Stimulated activated CD4-positive, alpha-beta T cell treated with anti-CD3 and anti-CD28 coated beads, TNF-alpha, amount 100 ng/mL, for 24 hours (primary cell): Measurements from ENCODE around the gene PREX1.
"Not testable (repeated sequence)": the region's sequence is repeated elsewhere in the genome, so short reads cannot be mapped to it uniquely, and the experiment has no call there.

ENCODE experiments used
- DNase-seq, 3 experiments: peaks; one replicate each; pipeline ENCODE4 v3.0.0-alpha.2; 2020; ENCODE audit warnings: low read depth in 3 of 3

The PREX1 gene

DNA sequence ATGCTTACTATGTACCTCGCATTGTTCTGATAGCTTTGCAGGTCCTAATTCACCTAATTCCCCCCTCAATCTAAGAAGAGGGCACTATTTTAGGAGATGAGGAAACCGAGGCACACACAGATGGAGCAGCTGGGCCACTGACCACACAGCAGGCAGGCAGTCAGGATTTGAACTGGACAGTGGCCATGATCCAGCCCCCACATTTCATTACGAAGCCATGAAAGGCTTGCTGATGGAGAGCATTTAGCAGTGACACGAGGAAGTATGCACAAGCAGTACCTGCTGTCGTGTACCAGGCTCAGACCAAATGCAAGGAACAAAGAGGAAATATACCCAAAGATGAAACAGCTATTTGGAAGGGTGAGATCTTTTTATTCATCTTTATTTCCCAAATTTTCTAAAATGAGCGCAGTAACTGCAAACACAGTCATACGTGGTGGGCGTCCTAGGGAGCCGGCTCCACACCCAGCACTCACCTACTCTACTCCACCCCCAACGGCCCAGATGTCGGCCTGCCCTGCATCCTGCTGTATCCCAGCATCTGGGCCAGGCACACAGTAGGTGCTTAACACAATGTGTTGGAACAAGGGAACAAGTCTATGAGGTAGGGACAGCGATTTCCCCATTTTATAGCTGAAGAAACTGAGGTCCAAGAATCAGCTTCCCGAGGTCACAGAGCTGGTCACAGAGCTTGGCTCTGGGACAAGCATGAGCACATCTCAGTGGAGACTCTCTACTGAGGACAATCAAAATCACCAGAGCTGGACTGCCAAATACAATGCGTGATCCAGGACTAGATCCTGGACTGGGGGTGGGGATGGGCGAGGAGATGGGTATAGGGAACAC lies 15.0 kb downstream of the PREX1 start:
- DNase-seq, result no peak

DNA sequence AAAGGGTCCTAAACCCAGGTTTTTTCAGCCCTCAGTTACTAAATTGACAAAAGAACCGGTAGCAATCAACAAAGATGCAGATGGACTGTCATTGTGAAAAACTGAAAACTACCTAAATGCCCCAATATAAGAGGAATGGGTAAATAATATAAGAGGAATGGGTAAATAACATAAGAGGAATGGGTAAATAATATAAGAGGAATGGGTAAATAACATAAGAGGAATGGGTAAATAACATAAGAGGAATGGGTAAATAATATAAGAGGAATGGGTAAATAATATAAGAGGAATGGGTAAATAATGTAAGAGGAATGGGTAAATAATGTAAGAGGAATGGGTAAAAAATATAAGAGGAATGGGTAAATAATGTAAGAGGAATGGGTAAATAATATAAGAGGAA lies 15.7 kb downstream of the PREX1 start:
- DNase-seq, result not testable (repeated sequence)

DNA sequence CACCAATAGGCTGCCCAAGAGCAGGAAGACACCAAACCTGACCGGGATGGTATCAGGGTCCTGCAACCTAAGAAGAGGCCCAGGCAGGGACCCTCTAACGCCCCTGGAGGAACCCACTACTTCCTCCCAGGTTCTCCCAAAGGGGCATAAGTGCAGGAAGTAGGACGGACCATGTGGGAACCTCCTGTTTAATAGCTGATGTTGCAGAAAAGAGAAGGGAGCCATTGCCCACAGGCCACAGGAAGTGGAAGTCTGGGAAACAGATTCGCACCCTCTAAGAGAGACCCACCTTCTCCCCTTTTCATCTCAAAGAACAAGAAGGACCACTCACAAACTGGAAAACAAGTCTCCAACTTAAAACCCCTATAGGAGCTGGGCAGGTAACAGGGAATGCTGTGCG lies 18.1 kb downstream of the PREX1 start:
- no peak for DNase-seq

DNA sequence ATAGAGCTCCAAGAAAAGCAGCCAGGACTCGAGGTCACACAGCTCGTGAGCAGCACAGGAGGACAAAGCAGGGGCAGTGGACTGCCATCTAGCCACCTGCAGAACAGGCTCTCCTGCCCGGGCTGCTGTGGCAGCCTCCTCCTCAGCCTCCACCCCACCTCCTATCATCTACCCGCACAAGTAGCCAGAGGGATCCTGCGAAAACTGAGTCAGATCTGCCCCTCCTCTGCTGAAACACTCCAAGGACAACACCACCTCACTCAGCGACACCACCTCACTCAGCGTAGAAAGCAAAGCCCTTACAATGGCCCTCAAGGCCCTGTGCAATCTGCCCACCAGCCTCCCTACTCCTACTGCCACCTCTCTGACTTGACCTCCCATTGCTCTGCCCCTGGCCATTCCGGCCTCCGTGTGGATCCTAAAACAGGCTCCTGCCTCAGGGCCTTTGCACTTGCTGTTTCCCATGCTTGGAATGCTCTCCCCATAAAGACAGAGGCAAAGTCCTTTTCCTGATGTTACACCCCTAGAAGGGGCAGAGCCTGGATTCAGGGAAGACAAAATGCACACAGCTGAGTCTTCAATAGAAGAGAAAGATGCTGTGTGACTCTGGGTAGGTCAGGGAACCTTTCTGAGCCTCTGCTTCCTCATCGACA lies 19.3 kb downstream of the PREX1 start:
- no peak for DNase-seq

DNA sequence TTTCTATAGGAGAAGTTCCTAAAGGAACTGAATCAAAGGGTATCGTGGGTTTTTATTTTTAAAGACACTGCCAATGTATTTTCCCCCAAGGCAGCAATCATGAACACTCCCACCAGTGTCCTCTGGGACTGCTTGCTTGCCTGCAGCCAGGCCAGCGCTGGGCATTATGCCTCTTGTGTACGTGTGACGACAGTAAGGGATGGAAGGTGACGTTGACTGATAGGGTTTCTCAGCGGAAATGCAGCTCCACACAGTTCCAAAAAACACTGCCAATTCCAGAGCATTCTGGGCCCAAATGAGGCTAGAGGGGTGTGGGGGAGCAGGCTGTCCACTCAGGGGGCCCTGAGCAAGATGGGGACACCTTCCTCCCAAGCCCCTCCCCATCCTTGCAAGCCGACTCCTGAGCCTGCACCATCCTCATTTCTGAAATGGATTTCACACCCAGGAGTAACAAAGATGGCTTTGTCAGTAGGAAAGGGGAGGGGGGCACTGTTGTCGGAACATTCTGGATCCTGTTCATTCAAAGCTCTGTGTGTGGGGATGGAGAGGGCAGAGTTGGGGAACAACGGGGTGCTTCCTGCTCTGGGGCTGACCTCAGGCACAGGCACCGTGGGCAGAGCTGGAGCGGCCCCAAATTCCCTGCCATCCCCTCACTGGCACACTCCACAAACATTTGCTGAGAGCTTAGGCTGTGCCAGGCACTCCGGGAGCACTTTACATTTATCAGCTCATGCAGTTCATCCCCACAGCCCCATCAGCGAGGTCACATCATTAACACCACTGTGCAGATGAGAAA lies 20.0 kb downstream of the PREX1 start:
- DNase-seq, result no peak

DNA sequence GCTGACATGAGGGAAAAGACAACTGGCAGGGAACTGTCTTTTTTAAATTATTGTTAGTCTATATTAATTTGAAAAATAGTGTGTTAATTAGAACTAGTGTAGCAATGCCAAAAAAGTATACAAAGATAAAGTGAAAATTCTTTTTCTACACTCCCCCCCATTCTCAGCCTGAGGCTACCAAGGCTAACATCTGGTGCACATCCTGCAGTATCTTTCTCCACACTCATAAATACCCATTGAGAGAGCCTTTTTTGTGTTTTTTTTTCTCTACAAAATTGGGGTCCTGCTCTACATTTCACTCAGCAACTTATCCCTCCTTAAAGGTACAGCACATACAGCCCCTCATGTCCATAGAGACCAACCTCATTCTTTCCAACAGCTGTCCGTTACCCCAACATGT lies 20.7 kb downstream of the PREX1 start:
- DNase-seq, result no peak

DNA sequence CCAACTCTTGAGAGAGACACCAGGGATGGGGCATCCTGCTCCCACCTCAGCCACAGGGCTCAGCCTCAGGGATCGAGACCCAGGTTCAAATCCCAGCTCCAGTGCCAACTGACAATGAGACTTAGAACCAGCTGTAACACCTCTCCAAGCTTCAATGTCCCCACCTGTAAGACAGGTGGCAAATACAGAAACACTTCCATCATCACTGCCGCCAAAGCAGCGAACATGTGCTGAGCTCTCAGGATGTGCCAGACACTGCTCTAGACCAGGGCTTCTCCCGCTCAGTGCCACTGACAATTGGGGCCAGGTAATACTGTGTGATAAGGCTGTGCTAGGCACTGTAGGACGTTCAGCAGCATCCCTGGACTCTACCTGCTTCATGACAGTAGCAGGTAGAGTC lies 22.1 kb downstream of the PREX1 start:
- DNase-seq, result no peak

DNA sequence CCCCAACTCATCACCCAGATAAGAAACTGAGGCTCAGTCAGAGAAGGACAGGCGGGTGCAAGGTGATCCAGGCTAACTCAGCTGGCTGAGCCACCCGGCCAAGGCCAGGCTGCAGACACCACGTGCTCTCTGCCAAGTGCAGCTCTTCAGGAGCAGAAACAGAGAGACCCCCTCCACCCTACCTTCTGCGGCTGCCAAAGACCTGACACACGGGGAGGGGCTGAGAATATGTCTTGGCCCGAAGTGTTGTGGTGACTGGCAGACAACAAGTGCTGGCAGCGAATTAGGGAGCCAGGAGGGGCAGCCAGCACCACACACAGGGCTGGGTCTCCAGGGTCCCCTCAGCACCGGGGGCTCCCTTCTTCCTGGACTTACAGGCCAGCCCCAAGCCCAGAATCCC lies 22.5 kb downstream of the PREX1 start:
- no peak for DNase-seq

DNA sequence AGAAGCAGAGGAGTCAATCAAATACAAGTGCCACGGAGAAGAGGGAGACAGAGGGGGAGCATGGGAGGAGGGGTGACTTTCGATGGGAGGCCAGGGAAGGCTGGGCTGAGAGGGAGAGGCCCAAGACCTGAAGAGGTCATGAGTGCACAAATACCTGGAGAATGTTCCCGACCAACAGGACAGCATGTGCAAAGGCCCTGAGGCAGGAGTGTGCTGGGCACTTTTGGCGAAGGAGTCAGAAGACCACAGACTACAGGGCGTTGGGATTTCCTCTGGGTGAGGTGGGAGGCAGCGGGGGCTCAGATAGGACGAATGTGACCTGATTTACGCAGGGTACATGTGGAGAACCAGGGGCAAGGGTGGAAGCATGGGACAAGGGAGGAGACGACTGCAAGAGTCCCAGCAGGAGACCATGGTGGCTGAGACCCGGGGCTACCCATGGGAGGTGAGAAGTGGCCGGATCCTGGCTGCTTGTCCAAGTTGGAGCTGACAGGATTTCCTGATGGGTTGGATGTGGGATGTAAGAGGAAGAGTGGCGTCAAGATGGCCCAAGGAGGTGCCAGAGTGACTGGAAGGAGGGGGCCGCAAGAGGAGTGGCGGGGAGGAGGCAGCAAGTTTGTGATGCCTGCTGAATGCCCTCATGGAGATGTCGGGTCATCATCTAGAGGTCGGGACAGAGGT lies 23.4 kb downstream of the PREX1 start:
- no peak for DNase-seq

DNA sequence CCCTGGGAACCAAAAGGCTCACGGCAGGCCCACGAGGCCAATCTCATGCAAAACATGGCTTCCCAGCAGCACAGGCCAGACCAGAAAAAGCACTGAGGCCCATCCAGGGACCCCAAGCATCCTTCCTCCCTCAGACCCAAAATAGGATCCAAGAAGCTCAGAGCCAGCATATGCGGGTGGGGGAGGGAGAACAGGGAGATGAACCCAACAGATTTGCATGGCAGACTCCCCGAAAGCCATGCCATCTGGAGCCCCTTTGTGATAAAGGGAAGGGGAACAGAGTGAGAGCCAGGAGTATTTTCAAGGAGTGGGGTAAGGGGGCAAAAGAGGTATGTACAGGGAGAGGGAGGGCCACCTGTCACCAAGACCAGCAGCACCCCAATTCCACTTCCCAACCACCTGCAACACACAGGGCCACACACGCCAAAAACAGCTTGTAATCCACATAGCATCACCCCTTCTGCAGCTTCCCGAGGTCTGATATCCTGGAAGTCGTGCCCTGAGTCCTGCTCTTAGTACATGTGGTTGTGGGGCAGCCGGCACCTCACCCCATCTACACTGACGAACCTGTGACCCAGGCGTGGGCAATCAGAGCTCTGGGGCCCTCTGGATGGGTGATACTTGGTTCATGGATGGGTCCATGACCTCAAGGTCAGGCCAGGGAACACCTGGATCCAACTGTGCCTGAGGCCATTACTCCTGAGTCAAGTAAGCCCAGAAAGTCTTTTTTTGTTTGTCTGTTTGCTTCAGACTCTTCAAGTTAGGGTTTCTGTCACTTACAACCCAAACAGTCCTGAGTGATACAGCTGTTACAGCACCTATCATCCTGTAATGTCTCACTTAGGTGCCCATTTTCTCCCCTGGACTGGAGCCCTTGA lies 24.4 kb downstream of the PREX1 start:
- DNase-seq, result no peak

DNA sequence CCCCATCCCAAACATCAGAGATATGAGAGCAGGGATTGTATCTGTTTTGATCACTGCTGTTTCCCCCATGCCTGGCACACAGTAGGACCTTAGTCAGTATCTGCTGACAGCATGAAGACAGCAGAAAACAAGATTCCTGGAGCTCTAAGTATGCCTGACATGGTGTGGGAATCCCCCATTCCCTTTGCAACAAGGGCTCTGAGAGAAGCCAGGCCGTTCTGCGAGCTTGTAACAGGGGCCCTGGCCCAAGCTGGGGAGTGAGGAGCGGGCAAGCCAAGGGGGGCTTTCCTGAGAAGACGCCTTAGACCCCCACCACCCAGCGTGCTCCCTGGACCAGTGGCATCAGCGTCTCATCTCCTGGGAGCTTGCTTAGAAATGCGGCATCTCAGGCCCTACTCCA lies 25.2 kb downstream of the PREX1 start:
- DNase-seq, result no peak

DNA sequence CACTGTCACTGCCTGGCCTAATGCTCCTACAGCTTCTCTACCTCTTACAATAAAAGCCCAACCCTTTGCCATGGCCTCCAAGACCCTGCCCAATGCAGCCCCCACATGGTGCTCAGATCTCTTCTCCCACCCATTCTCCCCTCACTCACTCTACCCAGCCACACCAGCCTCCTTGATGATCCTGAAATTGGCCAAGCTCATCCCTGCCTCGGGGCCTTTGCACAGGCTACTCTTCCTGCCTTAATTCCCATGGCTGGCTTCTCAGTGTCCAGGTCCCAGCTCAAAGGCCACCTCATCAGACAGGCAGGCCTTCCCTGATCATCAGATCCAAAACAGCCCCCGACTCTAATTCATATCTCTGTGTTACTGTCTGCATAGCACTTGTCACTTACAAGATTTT lies 25.6 kb downstream of the PREX1 start:
- DNase-seq, result no peak

DNA sequence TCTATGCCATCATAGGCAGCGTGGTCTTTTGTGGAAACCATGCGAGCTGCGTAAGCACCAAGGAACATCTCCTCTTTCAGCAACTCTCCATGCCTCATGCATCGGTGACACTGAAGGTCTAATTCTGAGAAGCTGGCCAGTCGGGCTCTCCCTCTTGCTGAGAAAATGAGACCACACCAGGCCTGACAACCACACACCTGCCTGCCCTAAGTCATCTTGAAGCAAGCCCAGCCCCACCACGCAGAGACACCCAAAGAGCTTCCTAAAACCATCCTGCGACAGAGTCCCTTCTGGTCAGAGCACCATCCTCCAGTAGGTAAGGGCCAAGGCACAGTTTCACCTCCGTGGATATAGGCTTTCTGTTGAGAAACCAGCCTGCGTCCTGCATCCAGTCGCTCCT lies 26.6 kb downstream of the PREX1 start:
- DNase-seq, result no peak

DNA sequence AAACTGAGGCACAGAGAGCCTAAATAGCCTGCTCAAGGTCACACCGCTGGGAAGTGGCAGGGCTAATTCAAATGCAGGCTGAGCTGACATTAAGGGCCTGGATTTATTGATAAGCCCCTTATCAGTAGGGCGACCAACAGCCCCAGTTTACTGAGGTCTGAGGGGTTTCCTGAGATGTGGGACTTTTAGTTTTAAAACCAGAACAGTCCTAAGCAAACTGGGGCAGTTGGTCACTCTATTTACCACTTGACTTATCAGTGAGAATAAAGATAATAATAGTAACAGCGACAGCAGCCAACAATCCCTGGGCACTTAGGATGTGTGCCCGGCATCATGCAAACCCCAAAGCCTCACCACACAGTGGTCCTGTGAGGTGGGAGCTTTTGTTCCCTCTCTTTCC lies 27.6 kb downstream of the PREX1 start:
- DNase-seq, result no peak

DNA sequence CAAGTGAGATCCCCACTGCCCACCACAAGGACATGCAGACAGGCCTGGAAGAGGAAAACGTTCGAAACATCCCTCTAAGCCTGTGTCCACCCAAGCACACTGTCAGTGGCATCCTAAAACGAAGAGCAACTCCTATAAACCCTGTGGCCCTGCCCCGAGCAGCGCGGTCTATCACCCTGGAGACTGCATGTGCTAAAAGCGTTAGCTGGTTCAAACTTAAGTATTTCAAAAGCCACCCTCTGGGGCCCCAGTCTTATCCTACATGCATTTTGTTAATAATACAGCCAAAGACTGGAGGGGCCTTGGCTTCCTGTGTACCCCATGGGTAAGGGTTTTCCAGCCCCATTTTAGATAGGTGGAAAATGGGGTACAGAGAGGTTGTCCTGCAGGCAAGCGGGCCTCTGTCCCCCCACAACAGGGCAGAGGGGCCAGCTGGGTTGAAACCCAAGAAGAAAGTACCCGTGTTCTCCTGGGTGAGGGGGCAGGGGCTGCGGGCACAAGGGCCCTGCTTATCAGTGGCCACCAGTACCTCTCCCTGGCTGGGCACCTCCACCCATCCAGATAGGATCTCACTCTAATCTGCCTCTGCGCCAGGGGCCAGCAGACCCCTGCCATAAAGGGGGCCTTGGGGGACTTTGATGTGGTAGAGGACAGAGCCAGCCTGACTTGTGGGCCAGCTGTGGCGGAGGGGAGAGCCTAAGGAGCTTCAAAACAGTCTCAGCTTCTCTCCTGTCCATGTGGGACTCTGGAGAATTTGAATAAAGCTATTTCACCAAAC lies 28.3 kb downstream of the PREX1 start:
- DNase-seq, result no peak

DNA sequence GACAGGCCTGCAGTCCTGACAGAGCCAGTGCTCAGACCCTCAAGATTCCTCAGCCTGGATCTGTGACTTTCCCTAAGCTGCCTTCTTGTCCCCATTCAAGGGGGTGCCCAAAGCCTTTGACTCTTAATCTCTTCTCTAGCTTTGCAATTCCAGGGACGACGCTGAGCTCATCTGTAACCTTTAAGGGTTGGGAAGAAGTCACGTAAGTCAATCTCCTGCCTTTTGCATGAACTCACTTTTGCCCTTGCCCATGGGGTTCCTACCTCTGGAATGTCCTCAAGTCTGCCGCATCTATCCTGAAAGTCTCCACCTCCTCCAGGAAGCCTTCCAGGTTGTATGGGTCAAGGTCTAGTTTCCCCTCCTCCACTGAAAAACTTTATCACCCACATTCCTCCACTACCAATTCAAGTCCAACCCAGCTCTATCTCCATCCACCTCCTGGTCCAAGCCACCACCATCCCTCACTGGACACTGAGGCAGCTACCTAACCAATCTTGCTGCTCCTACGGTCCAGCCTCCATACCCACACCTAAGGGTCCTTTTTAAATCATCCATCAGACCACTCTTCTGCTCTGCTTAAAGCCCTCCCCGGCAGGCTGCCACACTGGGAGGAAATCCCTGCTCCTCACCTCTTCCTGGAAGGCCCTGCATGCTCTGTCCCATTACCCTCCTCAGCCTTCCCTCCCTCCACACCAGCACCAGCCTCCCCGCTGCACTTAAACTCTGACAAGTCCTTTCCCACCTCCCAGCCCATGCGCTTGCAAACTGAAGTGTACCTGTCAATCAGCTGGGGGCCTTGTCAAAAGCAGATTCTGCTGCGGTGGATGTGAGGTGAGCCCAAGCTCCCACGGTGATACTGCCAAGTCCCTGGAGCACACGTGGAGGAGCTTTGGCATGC lies 29.7 kb downstream of the PREX1 start:
- DNase-seq, result no peak

DNA sequence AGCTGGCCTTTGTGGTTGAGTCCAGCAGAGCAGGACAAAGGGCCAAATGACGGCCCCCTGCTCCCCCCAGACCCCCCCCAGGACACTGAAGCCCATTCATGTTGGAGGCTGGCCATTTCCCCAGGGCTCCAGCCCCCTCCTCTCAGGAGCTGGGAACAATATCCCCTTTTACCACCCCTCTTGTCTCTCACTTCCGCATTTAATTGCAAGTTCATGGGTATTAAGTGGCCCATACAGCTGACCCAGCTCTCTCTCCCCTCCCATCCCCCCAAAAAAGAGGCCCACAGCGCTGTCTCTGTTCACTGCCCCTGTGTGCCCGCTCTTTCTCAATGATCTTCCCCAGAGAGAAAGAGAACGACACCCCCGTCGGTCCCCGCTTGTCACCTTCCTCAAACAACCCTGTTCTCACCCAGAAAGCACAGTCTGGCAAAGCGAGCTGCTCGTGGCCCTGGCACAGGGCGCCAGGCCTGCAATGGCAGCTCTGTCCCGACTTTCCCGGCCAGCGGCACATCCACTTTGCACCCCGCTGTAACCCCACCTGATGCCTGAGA lies 30.4 kb downstream of the PREX1 start:
- no peak for DNase-seq

DNA sequence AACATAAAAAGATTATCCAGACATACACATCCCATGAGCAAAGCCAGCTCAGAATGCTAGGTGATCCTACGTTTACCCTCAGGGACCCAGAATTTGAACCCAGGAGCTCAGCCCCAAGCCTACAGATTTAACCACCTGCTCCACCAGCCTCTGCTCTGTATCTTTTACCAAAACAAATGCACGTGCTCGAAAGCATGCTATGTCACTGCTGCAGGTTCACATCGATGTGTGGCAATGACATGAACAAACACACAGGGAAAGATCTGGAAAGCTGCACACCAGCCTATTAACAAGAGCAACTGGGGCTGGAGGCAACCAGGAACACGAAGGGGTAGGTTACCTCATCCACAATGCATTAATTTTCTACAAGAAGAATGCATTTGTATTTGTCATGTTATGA lies 32.1 kb downstream of the PREX1 start:
- no peak for DNase-seq
